Heart left ventricle (tissue), 16 donors: ENCODE measurements around the gene ASB10. TPM values are rescaled to one million over a fixed set of nuclear protein-coding genes. Genes with fewer than 3 reads are reported as not detected.
A peak's percentile ranks its signal among the peaks of the same experiment; 100 is the strongest.

Experiments used
- ATAC-seq, 4 donors: fragments of 200-7000 bp; cut with Tn5 transposase; one replicate each; pipeline ENCODE4 v1.9.1; 2020 to 2022; ENCODE audit warnings: moderate library complexity in 4 of 4, mild to moderate bottlenecking in 3 of 4, moderate number of reproducible peaks in 1 of 4
- DNase-seq, 5 donors: peaks; one replicate each; pipeline ENCODE4 v3.0.0-alpha.2; 2020
- H3K27ac ChIP-seq, 12 donors: fragments of 200-600 bp; sonication (generic) in 4 of 12; one replicate each; pipeline versions ENCODE4 v1.5.0 to v1.8.0; 2016 to 2022; ENCODE audit warnings: mild to moderate bottlenecking in 2 of 12
- H3K27me3 ChIP-seq, 9 donors: fragments of 200-600 bp; sonication (generic) in 2 of 9; one replicate each; pipeline versions ENCODE4 v1.5.1 to v1.8.0; 2016 to 2022; ENCODE audit warnings: mild to moderate bottlenecking in 3 of 9
- H3K36me3 ChIP-seq, 9 donors: fragments of 200-600 bp; sonication (generic) in 2 of 9; one replicate each; pipeline versions ENCODE4 v1.5.0 to v1.8.0; 2018 to 2022; ENCODE audit warnings: mild to moderate bottlenecking in 2 of 9
- H3K4me1 ChIP-seq, 12 donors: fragments of 200-600 bp; sonication (generic) in 4 of 12; one replicate each; pipeline versions ENCODE4 v1.5.0 to v1.8.0; 2016 to 2022; ENCODE audit warnings: mild to moderate bottlenecking in 3 of 12
- H3K4me3 ChIP-seq, 12 donors: fragments of 200-600 bp; sonication (generic) in 4 of 12; one replicate each; pipeline versions ENCODE4 v1.5.0 to v1.8.0; 2017 to 2022; ENCODE audit warnings: mild to moderate bottlenecking in 9 of 12, moderate library complexity in 4 of 12
- H3K9me3 ChIP-seq, 12 donors: fragments of 200-600 bp; sonication (generic) in 4 of 12; one replicate each; pipeline versions ENCODE4 v1.5.0 to v1.8.0; 2016 to 2022; ENCODE audit warnings: mild to moderate bottlenecking in 1 of 12
- POLR2A ChIP-seq, 2 donors: fragments of 450-650 bp; IDR thresholded peaks; one replicate each; pipeline ENCODE4 v1.6.1; 2017; ENCODE audit warnings: antibody characterized with exemption in 2 of 2, mild to moderate bottlenecking in 2 of 2, moderate library complexity in 2 of 2
- WGBS, 4 donors: extraction: QIAGEN DNeasy Blood & Tissue Kit in 2 of 4; methylation state at CpG; one replicate each; pipeline versions ENCODE4 v1.1.5 to v1.1.7; 2013 to 2018; 5-methylcytosine and 5-hydroxymethylcytosine counted together
- intact Hi-C, 10 donors: fragments of 100-400 bp; cut with DNase I; formaldehyde crosslinking; loops; one replicate each; pipeline versions ENCODE4 v1.11.1 to v1.14.2; 2022
- polyA plus RNA-seq, 2 donors: library from polyadenylated mRNA; stranded (reverse); fragments of 200-250 nt; gene quantifications; one replicate each; pipeline ENCODE4 v1.2.3, GENCODE V29; 2013
- total RNA-seq, 9 donors: library from RNA; depleted of rRNA in 2 of 9; stranded (reverse); fragments of >200 nt in 2 of 9; fragmentation: NEBNext Ultra II Directional in 3 of 9; extraction: Animal tissue kit (Norgen Biotek cat#: 25700) in 3 of 9; gene quantifications; one replicate each; pipeline versions ENCODE4 v1.1.0 to v1.2.4, GENCODE V29; 2016 to 2023
- TF ChIP-seq, protein P1 (sequence below), 12 donors: fragments of 200-600 bp; sonication (generic) in 4 of 12; IDR thresholded peaks; one replicate each; pipeline versions ENCODE4 v1.5.0 to v1.8.0; 2018 to 2022; ENCODE audit warnings: antibody characterized with exemption in 12 of 12, mild to moderate bottlenecking in 5 of 12
- donor health status: ischemic (EF 13 %, LVEDD 7.1; RV severe dilation, severe dysfunction).
- donor health status: healthy with polysubstance abuse.
- donor health status: DM: no; HTN: yes; CAD: no.
- donor health status: DM: no; HTN: no; CAD: no.
- donor health status: ischemic (EF 25% LVEDD 6.9; RV normal size, moderate dysfunction).
- donor health status: ischemic (EF 25% LVEDD 5.7; RV mildly dilated, moderate dysfunction).
- donor health status: healthy.
- donor health status: DM: yes; HTN: yes; CAD: no.
- donor health status: ischemic (EF 35%, LVEDD 5.7; RV mildly dilated, moderate dysfunction).
- donor health status: nonischemic (EF 11% LVEDD 7.7; RV severe dilation, severe dysfunction).
- donor health status: DM: yes; HTN: yes; CAD: no.
- donor health status: PGD.
- donor health status: ischemic (EF 29% LVEDD 5.4; RV normal size, mild dysfunction).
- donor health status: nonischemic (EF 23%, LVEDD 6.1; RV moderate dilation, normal function).

ASB10 gene
- total and polyA plus RNA-seq, 11 donors: 6.9 to 37.1 (median 25.5) TPM

DNA sequence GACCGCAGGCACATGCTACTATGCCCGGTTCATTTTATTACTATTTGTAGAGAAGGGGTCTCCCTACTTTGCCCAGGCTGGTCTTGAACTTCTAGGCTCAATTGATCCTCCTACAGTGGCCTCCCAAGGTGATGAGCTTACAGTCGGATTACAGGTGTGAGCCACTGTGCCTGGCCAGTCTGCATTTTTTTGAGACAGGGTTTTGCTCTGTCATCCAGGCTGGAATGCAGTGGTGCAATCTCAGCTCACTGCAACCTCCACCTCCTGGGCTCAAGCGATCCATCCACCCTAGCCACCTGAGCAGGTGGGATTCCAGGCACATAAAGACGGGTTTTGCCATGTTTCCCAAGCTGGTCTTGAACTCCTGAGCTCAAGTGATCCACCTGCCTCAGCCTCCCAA lies 25.6 kb upstream of the ASB10 start:
- H3K36me3 ChIP-seq: peaks cover 3 to 59% (median 54%) of the 10 kb centered on the region in 9 donors
- WGBS, 4 donors: 79 to 96% (median 85%) methylated on average over 4 to 5 of the region's 5 CpGs
- ATAC-seq (no peak), DNase-seq (no peak)
- no peaks in the 10 kb centered on the region for H3K27me3 ChIP-seq
- no peak overlapping the region for H3K4me3 ChIP-seq
- no peak for TF ChIP-seq POLR2A (IDR thresholded peaks at IDR 0.05)
- TF ChIP-seq, protein P1, sequence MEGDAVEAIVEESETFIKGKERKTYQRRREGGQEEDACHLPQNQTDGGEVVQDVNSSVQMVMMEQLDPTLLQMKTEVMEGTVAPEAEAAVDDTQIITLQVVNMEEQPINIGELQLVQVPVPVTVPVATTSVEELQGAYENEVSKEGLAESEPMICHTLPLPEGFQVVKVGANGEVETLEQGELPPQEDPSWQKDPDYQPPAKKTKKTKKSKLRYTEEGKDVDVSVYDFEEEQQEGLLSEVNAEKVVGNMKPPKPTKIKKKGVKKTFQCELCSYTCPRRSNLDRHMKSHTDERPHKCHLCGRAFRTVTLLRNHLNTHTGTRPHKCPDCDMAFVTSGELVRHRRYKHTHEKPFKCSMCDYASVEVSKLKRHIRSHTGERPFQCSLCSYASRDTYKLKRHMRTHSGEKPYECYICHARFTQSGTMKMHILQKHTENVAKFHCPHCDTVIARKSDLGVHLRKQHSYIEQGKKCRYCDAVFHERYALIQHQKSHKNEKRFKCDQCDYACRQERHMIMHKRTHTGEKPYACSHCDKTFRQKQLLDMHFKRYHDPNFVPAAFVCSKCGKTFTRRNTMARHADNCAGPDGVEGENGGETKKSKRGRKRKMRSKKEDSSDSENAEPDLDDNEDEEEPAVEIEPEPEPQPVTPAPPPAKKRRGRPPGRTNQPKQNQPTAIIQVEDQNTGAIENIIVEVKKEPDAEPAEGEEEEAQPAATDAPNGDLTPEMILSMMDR (IDR thresholded peaks at IDR 0.05): no peak
- H3K27ac ChIP-seq: no peak overlapping the region
- H3K9me3 ChIP-seq: no peaks in the 10 kb centered on the region
- no peaks in the 10 kb centered on the region for H3K4me1 ChIP-seq
- intact Hi-C loops: no loop called here

DNA sequence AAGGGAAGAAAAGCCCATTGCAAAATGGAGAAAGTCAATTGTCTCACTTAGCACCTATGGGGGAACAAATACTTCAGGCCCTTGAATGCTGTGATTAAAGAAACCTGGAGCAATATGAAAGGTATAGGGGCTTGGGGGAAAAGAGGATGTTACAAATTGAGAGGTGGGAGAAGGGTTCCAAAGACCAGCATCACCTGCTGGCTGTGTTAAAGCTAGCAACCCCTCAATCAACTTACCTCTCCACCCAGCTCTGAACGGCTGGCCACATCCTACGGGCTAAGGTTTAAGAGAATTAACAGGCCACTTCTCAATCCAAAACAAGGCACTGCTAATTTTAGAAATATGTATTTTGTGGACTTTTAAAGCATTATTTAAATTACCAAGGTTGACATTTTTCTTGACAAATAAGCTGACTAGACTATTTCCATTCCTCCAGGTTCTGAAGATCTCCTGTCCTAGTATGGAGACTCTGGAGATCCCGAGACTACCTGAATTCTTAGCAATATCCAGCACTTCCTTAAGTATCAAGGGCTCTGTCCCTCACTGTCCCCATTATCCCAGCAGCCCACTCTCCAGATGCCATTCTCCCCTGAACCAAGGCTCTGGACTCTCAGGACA lies 24.2 kb upstream of the ASB10 start:
- H3K36me3 ChIP-seq: peaks cover 2 to 46% (median 40%) of the 10 kb centered on the region in 9 donors
- WGBS, 4 donors: 78 to 92% (median 83%) methylated on average over 3 of the region's 3 CpGs
- intact Hi-C loops: no loop called here

DNA sequence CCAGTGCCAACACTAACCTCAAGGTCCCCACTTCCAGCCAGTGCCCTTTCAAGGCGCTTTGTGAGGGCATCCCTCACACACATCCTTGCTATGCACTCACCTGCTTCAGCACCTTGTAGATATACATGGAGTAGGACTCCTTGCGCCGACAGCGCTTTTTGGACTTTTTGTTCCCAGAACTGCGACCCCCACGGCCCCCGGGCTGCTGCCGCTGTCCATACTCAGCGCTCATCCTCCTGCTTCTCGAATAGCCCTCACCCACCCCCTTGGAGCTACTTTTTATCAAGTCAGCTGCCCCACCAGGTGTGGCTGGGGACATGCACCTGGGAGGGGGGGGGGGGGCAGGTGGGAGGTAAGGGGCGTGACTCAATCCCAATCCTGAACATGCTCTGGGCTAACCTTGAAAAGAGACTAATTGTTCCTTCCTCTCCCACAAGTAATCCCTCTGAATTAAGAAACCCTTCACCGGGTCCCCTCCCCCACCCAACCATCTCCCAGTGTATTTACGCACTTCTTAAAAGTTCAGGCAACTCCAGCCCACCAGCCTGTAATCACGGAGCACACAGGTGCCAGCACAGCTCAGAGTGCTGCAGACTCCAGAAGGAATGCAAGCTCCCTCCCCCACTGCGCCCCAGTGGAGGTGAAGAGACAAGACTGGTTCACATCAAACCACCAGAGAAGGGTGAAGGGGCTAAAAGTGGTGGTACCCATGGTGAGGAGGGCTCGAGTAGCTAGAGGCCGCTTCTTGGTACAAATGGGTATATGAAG lies 23.2 kb upstream of the ASB10 start, which contains the start of gene H2BK1:
TSS of gene H2BK1 (minus strand) at position 402 of the 768 bp plus-strand sequence. CDS start at position 232, 170 bp downstream.
- no peaks in the 10 kb centered on the region for H3K9me3 ChIP-seq
- H3K27me3 ChIP-seq: no peaks in the 10 kb centered on the region
- no peaks in the 10 kb centered on the region for H3K4me1 ChIP-seq
- H3K27ac ChIP-seq: no peak within 1 kb of the TSS
- 80 to 87% (median 82%) methylated on average over 17 of the region's 17 CpGs for WGBS, 4 donors
- ATAC-seq: no peak
- intact Hi-C loops: no loop called here
- H3K4me3 ChIP-seq: no peak within 1 kb of the TSS
- DNase-seq: peak in 1 of 5 donors; percentile 12
- peaks cover 0 to 36% (median 30%) of the 10 kb centered on the region in 9 donors for H3K36me3 ChIP-seq
- TF ChIP-seq POLR2A (IDR thresholded peaks at IDR 0.05): no peak
- TF ChIP-seq, protein P1 (IDR thresholded peaks at IDR 0.05): no peak

More for the DNA sequence above, 24.2 kb upstream of the ASB10 start:
- peak in 1 of 5 donors; percentile 3 for DNase-seq
- Histone ChIP-seq H3K4me1 (no peaks in the 10 kb centered on the region), H3K27me3 (no peaks in the 10 kb centered on the region), H3K27ac (no peak overlapping the region), H3K9me3 (no peaks in the 10 kb centered on the region), H3K4me3 (no peak overlapping the region)
- no peak for ATAC-seq
- no peak for TF ChIP-seq POLR2A (IDR thresholded peaks at IDR 0.05)
- TF ChIP-seq, protein P1 (IDR thresholded peaks at IDR 0.05): no peak

DNA sequence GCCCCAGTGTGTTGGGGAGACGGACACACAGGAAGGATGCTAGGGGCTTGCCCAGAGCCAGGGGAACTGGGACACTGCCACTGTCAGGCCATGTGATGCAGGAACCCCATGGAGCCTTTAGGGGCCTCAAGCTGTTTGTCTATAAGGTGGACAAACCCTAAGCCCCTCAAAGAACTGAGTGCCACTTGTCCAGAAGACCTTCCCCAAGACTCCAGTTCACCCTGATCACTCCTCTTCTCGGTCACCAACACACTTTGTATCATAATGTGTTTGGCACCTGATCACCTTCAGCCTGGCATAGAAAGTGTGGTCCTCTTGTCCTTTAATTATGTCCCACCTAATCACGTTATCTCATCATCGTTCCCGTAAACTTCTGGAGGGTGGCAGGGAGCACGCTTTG lies 22.5 kb upstream of the ASB10 start:
- H3K9me3 ChIP-seq: no peaks in the 10 kb centered on the region
- H3K27ac ChIP-seq: no peak overlapping the region
- peaks cover 0 to 4% (median 0%) of the 10 kb centered on the region in 9 donors for H3K27me3 ChIP-seq
- peaks cover 0 to 29% (median 23%) of the 10 kb centered on the region in 9 donors for H3K36me3 ChIP-seq
- ATAC-seq (peak in 1 of 4 donors; percentile 11), DNase-seq (peak in 1 of 5 donors; percentile 9)
- no peaks in the 10 kb centered on the region for H3K4me1 ChIP-seq
- no peak overlapping the region for H3K4me3 ChIP-seq
- no peak for TF ChIP-seq POLR2A (IDR thresholded peaks at IDR 0.05)
- TF ChIP-seq, protein P1 (IDR thresholded peaks at IDR 0.05): no peak
- intact Hi-C loops: no loop called here
- 84 to 87% (median 86%) methylated on average over 5 to 6 of the region's 6 CpGs for WGBS, 4 donors
